Kidney tubule cell (primary cell): Measurements from ENCODE around the gene POLE.
"Not testable (repeated sequence)": the region's sequence is repeated elsewhere in the genome, so short reads cannot be mapped to it uniquely, and the experiment has no call there.

Source experiments
- DNase-seq: peaks from one replicate; pipeline ENCODE4 v3.0.0-alpha.2; 2018; ENCODE audit warnings: low spot score

The POLE gene

GRCh38 chr12:132615579-132616038 is 71.5 kb downstream of the POLE start:
- no peak for DNase-seq

- peak; percentile 81 for DNase-seq
Measured at GRCh38 chr12:132614861-132615578, 72.1 kb downstream of the POLE start.

GRCh38 chr12:132614029-132614428 is 73.1 kb downstream of the POLE start:
- DNase-seq = no peak

GRCh38 chr12:132611620-132612019 is 75.5 kb downstream of the POLE start:
- no peak for DNase-seq

- no peak for DNase-seq
Measured at GRCh38 chr12:132610866-132611602, 76.1 kb downstream of the POLE start.

GRCh38 chr12:132610051-132610759 is 76.9 kb downstream of the POLE start, which contains the start of gene LRCOL1:
Gene LRCOL1 (minus strand): TSS chr12:132610582. CDS start chr12:132606251, 4,331 bp downstream.
- DNase-seq = peak; percentile 30

GRCh38 chr12:132608231-132609171 is 78.6 kb downstream of the POLE start:
- peak; percentile 44 for DNase-seq

GRCh38 chr12:132606927-132607326 is 80.2 kb downstream of the POLE start:
- DNase-seq = no peak

GRCh38 chr12:132606466-132606865 is 80.7 kb downstream of the POLE start:
- no peak for DNase-seq

GRCh38 chr12:132605892-132606291 is 81.2 kb downstream of the POLE start:
- DNase-seq = no peak

GRCh38 chr12:132604668-132605441 is 82.3 kb downstream of the POLE start:
- DNase-seq = no peak

GRCh38 chr12:132604151-132604618 is 83.0 kb downstream of the POLE start:
- no peak for DNase-seq

- DNase-seq = no peak
Measured at GRCh38 chr12:132603240-132604150, 83.6 kb downstream of the POLE start.

GRCh38 chr12:132602572-132603239 is 84.4 kb downstream of the POLE start:
- no peak for DNase-seq

GRCh38 chr12:132601171-132601883 is 85.8 kb downstream of the POLE start:
- DNase-seq = no peak

- DNase-seq = peak; percentile 61
Measured at GRCh38 chr12:132600048-132601032, 86.8 kb downstream of the POLE start.

GRCh38 chr12:132599502-132599901 is 87.6 kb downstream of the POLE start:
- not testable (repeated sequence) for DNase-seq
